Measurements from ENCODE around the gene CLIP4.

Gene CLIP4

GRCh38 chr2:29223851-29224692 lies 108.9 kb downstream of the CLIP4 start:
- DNase-seq: no peak

- DNase-seq: no peak
These were observed 109.7 kb downstream of the CLIP4 start for GRCh38 chr2:29224693-29225551.

- no peak for DNase-seq
These were observed 110.6 kb downstream of the CLIP4 start for GRCh38 chr2:29225814-29226213.

- DNase-seq: no peak
These were observed 111.2 kb downstream of the CLIP4 start for GRCh38 chr2:29226375-29226774.

GRCh38 chr2:29226808-29227207 lies 111.6 kb downstream of the CLIP4 start:
- no peak for DNase-seq

- no peak for DNase-seq
These were observed 112.9 kb downstream of the CLIP4 start for GRCh38 chr2:29227935-29228675.

GRCh38 chr2:29228947-29229346 lies 113.7 kb downstream of the CLIP4 start:
- DNase-seq: no peak

GRCh38 chr2:29229640-29230039 lies 114.4 kb downstream of the CLIP4 start:
- DNase-seq: no peak

- DNase-seq: no peak
These were observed 116.8 kb downstream of the CLIP4 start for GRCh38 chr2:29232041-29232440.

GRCh38 chr2:29233428-29233827 lies 118.2 kb downstream of the CLIP4 start:
- DNase-seq: no peak

GRCh38 chr2:29235411-29235810 lies 120.2 kb downstream of the CLIP4 start:
- DNase-seq: no peak

- no peak for DNase-seq
These were observed 120.9 kb downstream of the CLIP4 start for GRCh38 chr2:29236074-29236473.

- DNase-seq: no peak
These were observed 123.3 kb downstream of the CLIP4 start for GRCh38 chr2:29238497-29238896.

Measured in activated naive CD4-positive, alpha-beta T cell treated with anti-CD3 and anti-CD28 coated beads, Interleukin-2, amount 50 U/mL, for 16 hours (primary cell).